DOHH2 (cell line): ENCODE data around the gene TNS2.

ENCODE experiments used
- H3F3A ChIP-seq: fragments of 200-600 bp; sonication (generic), shearing (Covaris generic); 2 replicates; pipeline ENCODE4 v1.6.0; 2016; ENCODE audit warnings: antibody characterized with exemption, mild to moderate bottlenecking; ENCODE audit not compliant: control insufficient read depth, insufficient read depth
- H3K27ac ChIP-seq: fragments of 200-600 bp; sonication (generic); 2 replicates; pipeline ENCODE4 v1.5.1; 2014; ENCODE audit warnings: low read depth, mild to moderate bottlenecking, low read length, moderate library complexity
- H3K27me3 ChIP-seq: fragments of 200-600 bp; sonication (generic); 2 replicates; pipeline ENCODE4 v1.6.1; 2014; ENCODE audit warnings: mild to moderate bottlenecking, low read length, mixed read lengths; ENCODE audit not compliant: control insufficient read depth
- H3K36me3 ChIP-seq: fragments of 200-600 bp; sonication (generic); 2 replicates; pipeline ENCODE4 v1.6.1; 2014; ENCODE audit warnings: mild to moderate bottlenecking, low read length, moderate library complexity, mixed read lengths; ENCODE audit not compliant: control insufficient read depth
- H3K4me1 ChIP-seq: fragments of 200-600 bp; sonication (generic); 2 replicates; pipeline ENCODE4 v1.6.1; 2014; ENCODE audit warnings: mild to moderate bottlenecking, low read length, mixed read lengths; ENCODE audit not compliant: control insufficient read depth
- H3K4me2 ChIP-seq: fragments of 200-600 bp; sonication (generic); 2 replicates; pipeline ENCODE4 v1.6.0; 2014; ENCODE audit warnings: mild to moderate bottlenecking, low read length, moderate library complexity
- H3K4me3 ChIP-seq: fragments of 200-600 bp; sonication (generic); 2 replicates; pipeline ENCODE4 v1.5.1; 2014; ENCODE audit warnings: mild to moderate bottlenecking, low read length, mixed read lengths
- H3K79me2 ChIP-seq: fragments of 200-600 bp; sonication (generic); 2 replicates; pipeline ENCODE4 v1.6.1; 2014; ENCODE audit warnings: mild to moderate bottlenecking, low read length, mixed read lengths; ENCODE audit not compliant: control insufficient read depth
- H3K9me2 ChIP-seq: fragments of 200-600 bp; sonication (generic); replicated peaks from 2 replicates; pipeline ENCODE4 v1.6.1; 2014; ENCODE audit warnings: mild to moderate bottlenecking, low read length, mixed read lengths; ENCODE audit not compliant: control insufficient read depth
- H3K9me3 ChIP-seq: fragments of 200-600 bp; sonication (generic); 2 replicates; pipeline ENCODE4 v1.6.1; 2014; ENCODE audit warnings: antibody characterized with exemption, low read length, mixed read lengths; ENCODE audit not compliant: control insufficient read depth, insufficient read depth
- H4K20me1 ChIP-seq: fragments of 200-600 bp; sonication (generic); 2 replicates; pipeline ENCODE4 v1.6.0; 2014; ENCODE audit warnings: low read depth, mild to moderate bottlenecking, antibody characterized with exemption, low read length, moderate library complexity; ENCODE audit not compliant: control insufficient read depth, insufficient read depth
- EZH2phosphoT487 ChIP-seq: fragments of 200-600 bp; sonication (generic); IDR thresholded peaks from 2 replicates; pipeline ENCODE4 v1.6.1; 2017; ENCODE audit warnings: borderline replicate concordance, mild to moderate bottlenecking, antibody characterized with exemption, low read length, moderate library complexity, mixed read lengths
- TF ChIP-seq, protein P1 (sequence below): fragments of 200-600 bp; sonication (generic); IDR thresholded peaks from one replicate; pipeline ENCODE4 v1.5.1; 2014; ENCODE audit warnings: antibody characterized with exemption, mild to moderate bottlenecking, low read depth, low read length; ENCODE audit not compliant: poor library complexity, severe bottlenecking

The TNS2 gene

DNA sequence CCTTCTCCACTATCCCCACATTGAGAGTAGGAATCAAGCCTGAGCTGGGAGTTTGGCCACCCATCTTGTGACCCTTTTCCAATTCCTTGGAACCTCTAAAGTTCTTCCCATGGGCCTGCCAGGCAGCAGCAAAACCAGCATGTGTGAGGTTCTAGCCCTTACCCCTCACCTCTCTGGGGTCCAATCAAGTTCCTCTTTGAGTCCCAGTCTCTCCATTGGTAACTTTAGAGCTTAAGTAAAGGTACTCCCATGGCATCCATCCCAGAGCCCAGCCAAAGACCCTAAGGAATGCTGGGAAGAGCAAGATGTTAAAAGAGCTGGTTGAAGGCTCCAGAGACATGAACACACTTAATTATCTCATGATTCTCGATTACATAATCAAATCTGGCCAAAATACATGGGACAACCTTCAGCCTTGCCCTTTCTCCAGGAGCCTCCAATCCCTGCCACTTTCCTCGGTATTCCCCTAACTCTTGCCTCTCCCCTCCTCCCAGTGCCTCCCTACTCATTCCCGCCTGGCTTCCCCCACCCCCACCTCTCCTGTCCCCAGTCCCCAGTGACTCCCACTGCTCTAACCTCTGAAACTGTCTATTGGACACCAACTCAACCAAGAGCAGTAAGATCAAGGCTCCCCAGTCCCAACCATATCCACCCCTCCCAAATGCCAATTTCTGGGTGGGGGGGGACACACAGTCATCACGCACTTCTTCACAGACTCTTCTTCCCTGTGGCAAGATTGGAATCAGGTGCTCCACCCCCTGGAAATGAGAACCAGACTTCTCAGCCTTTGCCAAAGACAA is 4.8 kb upstream of the TNS2 start:
- peaks cover 8% of the 10 kb centered on the region for H3K36me3 ChIP-seq
- H3K79me2 ChIP-seq = no peaks in the 10 kb centered on the region
- H3K27me3 ChIP-seq = 0 out of 2 replicates have a peak, but pooled peaks cover 3% of the 10 kb centered on the region
- no peak overlapping the region for H3K4me3 ChIP-seq
- TF ChIP-seq, protein P1, sequence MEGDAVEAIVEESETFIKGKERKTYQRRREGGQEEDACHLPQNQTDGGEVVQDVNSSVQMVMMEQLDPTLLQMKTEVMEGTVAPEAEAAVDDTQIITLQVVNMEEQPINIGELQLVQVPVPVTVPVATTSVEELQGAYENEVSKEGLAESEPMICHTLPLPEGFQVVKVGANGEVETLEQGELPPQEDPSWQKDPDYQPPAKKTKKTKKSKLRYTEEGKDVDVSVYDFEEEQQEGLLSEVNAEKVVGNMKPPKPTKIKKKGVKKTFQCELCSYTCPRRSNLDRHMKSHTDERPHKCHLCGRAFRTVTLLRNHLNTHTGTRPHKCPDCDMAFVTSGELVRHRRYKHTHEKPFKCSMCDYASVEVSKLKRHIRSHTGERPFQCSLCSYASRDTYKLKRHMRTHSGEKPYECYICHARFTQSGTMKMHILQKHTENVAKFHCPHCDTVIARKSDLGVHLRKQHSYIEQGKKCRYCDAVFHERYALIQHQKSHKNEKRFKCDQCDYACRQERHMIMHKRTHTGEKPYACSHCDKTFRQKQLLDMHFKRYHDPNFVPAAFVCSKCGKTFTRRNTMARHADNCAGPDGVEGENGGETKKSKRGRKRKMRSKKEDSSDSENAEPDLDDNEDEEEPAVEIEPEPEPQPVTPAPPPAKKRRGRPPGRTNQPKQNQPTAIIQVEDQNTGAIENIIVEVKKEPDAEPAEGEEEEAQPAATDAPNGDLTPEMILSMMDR = no peak
- TF ChIP-seq EZH2phosphoT487 = no peak
- H3K9me3 ChIP-seq = no peaks in the 10 kb centered on the region
- H3F3A ChIP-seq = peaks cover 20% of the 10 kb centered on the region
- H3K9me2 ChIP-seq = no peaks in the 10 kb centered on the region
- no peak overlapping the region for H3K4me2 ChIP-seq
- no peak overlapping the region for H3K27ac ChIP-seq
- no peaks in the 10 kb centered on the region for H4K20me1 ChIP-seq
- peaks cover 22% of the 10 kb centered on the region for H3K4me1 ChIP-seq

- Histone ChIP-seq H3K27me3 (0 out of 2 replicates have a peak, but pooled peaks cover 3% of the 10 kb centered on the region), H3F3A (peaks cover 20% of the 10 kb centered on the region), H3K9me2 (no peaks in the 10 kb centered on the region), H3K4me1 (peaks cover 22% of the 10 kb centered on the region), H3K4me3 (peak overlapping the region; percentile 91; the same call in 1 of the 2 replicates), H3K4me2 (peak overlapping the region; percentile 98), H4K20me1 (no peaks in the 10 kb centered on the region), H3K9me3 (no peaks in the 10 kb centered on the region), H3K79me2 (no peaks in the 10 kb centered on the region), H3K36me3 (peaks cover 5% of the 10 kb centered on the region), H3K27ac (no peak overlapping the region)
- no peak for TF ChIP-seq EZH2phosphoT487
- TF ChIP-seq, protein P1 = no peak
These were observed 4.2 kb upstream of the TNS2 start for GRCh38 chr12:53045696-53046045.

DNA sequence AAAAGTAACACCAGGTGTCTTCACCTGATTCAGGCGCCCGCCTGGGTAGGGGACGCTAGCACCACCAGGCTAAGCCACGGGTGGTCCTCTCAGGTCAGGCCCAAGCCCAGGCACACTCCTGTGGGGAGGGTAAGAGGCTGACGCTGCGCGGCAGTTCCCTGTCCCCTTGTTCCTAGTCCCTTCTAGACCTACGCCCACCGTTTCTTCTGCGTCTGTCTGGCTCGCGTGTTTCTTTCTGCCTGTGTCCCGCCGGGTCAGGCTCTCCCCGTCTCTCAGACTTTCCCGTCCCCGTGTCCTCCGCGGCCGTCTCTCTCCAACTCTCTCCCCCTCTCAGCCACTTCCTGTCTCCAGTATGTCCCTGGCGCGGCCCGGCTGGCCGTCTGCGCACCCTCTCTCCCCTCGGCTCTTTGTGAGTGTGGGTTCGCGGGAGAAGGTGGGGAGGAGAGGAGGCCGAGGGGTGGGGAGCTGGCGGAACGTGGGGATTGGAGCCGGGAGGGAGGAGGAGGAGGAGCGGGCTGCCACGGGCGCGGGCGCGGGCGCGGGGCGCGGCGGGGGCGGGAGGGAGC is 3.1 kb upstream of the TNS2 start:
- H3K27me3 ChIP-seq = 0 out of 2 replicates have a peak, but pooled peaks cover 3% of the 10 kb centered on the region
- H3K4me3 ChIP-seq = peak overlapping the region; percentile 91
- H3K4me1 ChIP-seq = peaks cover 22% of the 10 kb centered on the region
- no peak overlapping the region for H3K27ac ChIP-seq
- no peaks in the 10 kb centered on the region for H3K9me3 ChIP-seq
- no peak for TF ChIP-seq EZH2phosphoT487
- TF ChIP-seq, protein P1 = no peak
- no peaks in the 10 kb centered on the region for H3K9me2 ChIP-seq
- peaks cover 20% of the 10 kb centered on the region for H3F3A ChIP-seq
- H4K20me1 ChIP-seq = no peaks in the 10 kb centered on the region
- peak overlapping the region; percentile 98 for H3K4me2 ChIP-seq
- H3K79me2 ChIP-seq = no peaks in the 10 kb centered on the region
- H3K36me3 ChIP-seq = no peaks in the 10 kb centered on the region
